NCI-H2227 (cell line): ENCODE measurements around the gene FBXL17.

Experiments
- DNase-seq: peaks from one replicate; lab custom pipeline; 2025; ENCODE audit not compliant: unreplicated experiment; lab: John Stamatoyannopoulos, UW

Gene FBXL17

DNA sequence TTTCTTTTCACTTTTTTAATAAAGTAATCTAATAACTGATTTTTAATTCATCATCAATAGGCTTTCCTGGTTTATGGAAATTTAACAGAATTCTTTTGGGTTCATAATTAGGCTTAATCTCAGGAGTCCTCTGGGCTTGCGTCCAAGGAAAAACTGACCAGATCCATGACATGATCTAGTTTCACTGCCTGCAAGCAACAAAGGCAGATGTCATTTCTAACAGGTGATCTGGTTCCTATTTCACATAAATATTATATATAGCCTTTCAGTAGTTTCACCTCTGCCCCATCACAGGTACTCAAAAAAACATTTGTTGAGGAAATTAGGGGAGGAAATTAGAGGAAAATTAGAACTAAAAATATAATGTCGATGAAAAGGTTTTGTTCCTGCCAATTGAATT, 126.4 kb downstream of the FBXL17 start:
- no peak for DNase-seq

DNA sequence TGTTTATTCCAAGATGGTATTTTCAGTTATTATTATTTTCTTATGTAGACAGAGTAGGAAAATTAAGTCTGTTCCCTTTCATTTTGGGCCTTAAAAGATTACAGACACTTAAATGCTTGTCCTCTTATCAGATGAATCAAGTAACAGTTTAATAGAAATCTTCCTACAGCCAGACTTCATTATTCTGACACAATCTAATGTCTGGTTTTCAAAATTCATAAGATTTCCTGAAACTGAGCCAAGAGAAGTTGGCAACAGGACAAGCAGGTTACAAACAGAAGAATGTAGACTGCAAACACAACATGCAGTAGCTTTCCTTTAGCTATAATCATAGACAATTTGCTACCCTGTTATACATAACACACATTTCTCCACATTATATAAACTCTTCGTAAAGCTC, 130.5 kb downstream of the FBXL17 start:
- DNase-seq: no peak

DNA sequence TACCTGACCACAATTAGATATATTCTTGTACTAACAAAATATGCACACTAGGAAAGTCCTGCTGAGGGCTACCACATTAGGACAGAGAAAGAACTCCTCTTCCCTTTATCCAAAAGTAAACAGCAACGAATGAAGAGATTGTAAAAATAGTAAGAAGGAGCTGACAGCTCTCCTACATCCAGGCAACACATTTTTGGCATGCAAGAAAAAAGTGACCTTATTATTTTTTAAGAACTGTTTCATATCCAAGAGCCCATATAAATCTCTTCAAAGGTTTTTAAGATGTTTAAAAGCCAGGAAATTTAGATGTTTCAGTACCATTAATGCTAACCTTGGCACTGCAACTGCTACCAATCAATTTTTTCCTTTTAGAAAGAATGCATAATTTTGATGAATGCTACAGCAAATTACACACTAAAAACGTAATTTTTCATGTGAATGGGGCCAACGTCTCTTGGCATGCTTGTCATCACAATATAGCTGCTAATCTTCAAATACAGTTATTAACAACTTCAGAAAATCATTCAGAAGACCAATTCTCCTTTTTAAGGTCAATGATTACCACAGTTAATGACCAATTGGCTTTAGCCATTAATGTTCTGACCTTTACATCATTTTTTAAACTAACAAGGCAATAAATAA, 132.0 kb downstream of the FBXL17 start:
- no peak for DNase-seq

DNA sequence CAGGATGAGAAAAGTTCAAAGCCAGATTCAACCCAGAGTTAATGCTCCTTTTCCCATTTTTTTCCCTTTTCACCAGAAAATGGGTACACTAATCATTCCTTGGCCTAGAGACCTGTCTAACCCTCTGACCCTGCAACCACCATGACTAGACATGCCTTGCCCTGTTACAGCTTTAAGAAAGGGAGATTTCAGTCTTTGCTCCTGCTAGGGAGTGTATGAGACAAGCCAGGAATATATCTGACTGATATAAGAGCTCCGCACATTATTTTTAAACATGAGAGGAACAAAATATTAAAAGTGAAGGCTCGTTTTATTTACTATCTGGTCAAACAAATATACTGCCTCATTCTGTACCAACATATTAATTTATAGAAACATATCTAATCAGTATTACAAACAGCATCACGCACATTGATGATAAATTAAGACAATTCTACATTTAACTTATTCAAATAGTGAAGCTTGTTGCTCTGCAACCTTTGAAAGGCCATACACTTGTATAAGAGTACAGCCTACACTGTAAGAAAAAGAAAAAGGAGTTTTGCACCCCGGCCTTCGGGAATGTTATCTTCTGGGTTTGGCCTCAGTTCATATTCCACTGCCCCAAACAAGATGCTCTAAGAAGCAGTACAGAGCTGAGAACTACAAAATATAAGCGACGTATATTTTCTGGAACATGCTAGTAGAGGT, 132.7 kb downstream of the FBXL17 start:
- no peak for DNase-seq

DNA sequence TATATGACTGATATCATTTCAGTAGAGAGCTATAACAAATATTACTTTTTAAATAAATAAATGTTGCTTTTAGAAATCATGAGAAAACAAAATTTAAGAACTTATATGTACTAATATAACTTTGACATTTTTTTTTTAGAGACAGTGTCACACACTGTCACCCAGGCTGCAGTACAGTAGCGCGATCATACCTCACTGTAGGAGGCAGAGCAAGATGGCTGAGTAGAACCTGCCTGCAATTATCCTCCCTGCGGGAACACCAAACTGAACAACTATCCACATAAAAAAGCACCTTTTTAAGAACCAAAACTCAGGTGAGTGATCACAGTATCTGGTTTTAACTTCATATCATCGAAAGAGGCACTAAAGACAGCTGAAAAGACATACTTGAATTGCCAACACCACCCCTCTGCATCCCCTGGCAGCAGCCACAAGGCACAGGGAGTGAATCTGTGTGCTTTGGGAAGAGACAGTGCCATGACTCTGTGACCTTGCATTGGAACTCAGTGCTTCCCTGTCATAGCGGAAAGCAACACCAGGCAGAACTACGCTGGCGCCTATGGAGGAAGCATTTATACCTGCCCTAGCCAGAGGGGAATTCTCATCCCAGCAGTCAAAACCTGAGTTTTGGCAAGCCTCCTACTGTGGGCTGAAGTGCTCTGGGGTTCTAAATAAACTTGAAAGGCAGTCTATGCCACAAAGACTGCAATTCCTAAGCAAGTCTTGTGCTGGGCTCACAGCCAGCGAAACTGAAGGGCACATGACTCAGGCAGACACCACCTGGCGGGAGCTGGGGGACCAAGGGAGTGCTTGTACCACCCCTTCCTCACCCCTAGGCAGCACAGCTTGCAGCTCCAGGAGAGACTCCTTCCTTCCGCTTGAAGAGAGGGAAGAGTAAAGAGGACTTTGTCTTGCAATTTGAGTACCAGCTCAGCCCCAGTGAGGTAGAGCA, 142.7 kb downstream of the FBXL17 start:
- DNase-seq: no peak

DNA sequence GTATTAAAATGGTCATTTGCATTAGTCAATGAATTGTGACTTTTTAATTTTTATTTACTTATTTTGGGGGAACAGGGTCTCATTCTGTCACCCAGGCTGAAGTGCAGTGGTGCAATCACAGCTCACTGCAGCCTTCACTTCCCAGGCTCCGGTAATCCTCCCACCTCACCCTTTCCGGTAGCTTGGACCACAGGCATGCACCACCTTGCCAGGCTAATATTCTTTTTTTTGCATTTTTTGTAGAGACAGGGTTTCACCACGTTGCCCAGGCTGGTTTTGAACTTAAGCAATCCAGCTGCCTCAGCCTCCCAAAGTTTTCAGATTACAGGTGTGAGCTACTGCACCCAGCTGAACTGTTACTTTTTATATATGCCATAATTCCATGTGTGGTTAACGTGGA, 143.4 kb downstream of the FBXL17 start:
- no peak for DNase-seq

DNA sequence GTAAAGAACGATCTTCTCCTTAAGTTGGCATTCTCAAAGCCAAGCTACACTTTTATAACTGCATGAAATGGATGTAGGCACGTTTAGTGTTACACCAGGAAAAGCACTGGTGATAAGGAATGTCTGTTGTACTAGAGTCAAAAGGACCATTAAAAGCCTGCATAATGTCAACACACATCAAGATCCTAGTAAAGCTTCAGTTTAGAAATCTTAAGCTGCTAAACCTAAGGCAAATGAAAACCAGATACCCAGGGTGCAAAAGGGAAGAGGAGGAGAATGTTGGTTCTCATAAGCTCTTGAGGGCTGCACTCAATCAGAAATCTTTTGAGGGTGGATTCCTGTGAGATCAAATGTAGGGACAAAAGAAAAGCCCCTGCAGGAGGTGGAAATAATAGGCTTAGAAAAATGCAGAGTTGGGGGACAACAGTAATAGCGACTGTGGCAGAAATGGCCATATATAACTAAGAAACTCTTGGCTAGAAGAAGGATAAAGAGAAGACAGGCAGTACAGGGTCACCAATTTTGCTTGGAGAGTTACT, 148.2 kb downstream of the FBXL17 start:
- no peak for DNase-seq

DNA sequence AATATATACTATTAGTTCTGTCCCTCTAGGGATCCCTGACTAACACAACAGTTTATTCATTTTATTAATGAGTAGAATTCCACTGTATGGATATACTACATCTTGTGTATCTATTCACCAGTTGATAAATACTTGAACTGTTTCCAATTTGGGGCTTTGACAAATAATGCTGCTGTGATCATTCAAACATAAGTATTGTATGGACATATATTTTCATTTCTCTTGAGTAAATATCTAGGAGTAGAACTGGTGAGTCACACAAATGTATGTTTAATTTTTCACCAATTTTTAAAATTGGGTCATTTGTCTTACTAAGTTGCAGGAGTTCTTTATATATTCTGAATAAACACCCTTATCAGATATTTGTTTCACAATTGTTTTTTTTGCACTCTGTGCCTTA, 149.1 kb downstream of the FBXL17 start:
- DNase-seq: no peak

DNA sequence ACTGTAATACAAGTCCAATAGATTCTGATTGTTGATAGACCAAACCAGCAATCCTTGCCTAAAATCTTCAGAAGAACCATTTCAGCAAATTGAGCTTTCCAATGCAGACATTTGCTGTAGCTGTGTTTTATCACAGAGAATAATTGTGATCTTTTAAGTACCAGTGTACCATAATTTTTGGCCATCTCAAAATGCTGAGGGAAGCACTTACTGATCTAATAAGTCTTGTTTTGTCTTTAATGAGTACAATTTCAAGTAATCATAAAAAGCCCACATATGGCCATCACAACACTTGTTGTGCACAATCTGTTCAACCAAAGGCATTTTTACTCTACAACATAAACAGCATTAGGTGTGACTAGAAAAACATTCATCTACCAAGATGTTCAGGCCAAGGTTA, 159.9 kb downstream of the FBXL17 start:
- no peak for DNase-seq

DNA sequence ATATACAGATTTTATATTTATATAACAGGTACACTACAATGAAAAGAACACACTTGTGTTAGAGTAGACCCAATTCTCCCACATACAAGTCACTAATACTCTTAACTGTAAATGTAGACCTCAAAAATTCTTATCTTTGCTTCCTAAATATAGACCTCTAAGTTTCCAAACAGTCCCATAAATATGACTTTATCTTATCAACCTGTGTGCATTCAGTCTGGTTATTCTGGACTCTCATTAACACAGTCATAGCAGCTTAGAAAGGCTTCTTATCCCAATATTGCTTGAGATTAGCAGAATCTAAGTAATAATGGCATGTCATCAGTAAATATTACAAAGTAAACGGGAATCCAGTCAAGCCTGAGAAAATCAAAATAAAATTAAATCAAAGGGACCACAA, 161.1 kb downstream of the FBXL17 start:
- DNase-seq: no peak

DNA sequence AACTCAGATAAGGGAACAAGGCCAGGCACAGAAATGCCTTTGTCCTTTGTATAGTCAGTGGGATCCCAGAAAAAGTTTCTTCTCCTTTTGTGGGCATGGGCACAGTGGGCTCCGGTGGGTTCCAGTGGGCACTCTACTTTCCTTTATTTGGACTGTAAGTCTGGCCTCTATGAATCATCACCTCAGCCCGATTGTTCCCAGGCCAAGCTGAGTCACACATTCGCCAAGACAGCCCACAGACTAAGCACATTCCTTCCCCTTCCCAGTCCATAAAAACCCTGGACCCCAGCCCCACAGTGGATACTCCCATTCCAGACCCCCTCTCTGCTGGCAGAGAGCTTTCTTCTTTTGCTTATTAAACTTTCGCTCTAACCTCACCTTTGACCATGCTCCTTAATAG, 165.0 kb downstream of the FBXL17 start:
- no peak for DNase-seq

DNA sequence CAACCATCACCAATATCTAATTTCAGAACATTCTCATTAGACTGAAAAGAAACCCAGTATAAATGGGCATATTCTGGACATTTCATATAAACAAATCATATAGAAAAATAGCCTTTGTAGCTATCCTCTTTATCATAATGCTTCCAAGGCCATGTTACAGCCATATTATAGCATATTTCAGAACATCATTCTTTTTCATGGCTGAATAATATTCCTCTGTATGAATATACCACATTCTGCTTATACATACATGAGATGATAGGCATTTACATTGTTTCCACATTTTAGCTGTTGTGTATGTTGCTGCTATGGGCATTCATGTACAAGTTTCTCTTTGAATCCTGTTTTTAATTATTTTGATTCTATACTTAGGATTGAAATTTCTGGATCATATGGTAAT, 167.0 kb downstream of the FBXL17 start:
- no peak for DNase-seq

DNA sequence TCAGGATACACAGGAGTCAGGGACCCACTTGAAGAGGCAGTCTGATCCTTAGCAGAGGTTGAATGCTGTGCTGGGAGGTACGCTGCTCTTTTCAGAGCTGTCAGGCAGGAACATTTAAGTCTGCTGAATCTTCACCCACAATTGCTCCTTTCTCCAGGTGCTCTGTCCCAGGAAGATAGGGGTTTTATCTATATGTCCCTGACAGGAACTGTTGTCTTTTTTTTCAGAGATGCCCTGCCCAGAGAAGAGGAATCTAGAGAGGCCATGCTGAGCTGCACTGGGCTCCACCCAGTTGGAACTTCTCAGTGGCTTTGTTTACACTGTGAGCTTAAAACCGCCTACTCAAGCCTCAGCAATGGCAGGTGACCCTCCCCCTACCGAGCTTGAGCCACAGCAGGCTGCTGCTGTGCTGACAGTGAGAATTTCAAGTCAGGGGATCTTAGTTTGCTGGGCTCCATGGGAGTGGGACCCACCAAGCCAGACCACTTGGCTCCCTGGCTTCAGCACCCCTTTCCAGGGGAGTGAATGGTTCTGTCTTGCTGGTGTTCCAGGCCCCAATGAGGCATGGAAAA, 169.0 kb downstream of the FBXL17 start:
- no peak for DNase-seq

DNA sequence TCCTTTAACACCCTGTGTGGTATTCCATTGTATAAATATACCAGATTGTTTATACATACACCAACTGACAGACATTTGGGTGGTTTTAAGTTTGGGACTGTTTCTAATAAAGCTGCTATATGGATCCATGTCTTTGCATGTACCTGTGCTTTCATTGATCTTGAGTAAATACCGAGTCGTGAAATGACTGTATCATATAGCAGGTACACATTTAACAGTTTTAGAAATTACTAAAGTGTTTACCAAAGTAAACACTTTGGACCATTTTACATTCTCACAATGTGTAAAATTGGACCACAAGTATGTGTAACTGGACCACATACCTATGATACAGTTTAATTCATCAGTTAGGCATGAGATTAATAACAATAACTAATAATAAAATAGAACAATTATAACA, 175.2 kb downstream of the FBXL17 start:
- DNase-seq: no peak

DNA sequence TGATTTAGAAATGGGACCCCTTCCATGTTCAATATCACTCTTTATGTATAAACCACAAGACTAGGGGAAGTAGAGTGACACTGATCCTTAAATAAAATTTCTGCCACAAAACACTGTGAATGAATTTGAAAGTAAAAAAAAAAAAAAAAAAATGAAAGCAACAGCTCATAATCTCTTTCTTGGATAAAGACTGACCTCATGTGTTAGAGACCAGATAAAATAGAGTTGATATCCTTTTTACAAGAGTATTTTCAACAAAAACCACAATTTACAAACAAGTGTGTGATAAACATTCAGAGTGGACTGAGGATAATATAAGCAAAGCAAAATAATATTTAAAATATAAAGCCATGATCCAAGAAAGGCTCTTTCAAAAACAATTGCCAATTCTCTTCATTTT, 180.2 kb downstream of the FBXL17 start:
- no peak for DNase-seq

DNA sequence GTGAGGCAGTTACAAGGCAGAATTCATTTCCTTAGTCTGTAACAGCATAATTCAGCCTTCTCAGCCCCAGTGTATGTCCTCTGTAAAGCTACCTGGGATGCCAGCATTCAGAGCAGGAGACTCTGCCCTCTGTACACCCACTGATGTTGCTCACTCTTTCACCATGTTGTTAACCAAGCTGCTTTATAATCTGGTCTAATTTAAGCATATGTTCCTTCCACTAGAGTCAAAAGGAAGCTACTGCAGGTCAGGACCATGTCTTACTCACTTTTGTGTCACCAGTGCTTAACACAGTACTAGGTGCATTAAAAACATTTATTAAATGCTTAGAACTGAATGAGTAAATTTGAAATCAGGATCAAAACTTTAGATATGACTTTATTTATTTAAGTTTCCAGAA, 185.6 kb downstream of the FBXL17 start:
- DNase-seq: no peak

DNA sequence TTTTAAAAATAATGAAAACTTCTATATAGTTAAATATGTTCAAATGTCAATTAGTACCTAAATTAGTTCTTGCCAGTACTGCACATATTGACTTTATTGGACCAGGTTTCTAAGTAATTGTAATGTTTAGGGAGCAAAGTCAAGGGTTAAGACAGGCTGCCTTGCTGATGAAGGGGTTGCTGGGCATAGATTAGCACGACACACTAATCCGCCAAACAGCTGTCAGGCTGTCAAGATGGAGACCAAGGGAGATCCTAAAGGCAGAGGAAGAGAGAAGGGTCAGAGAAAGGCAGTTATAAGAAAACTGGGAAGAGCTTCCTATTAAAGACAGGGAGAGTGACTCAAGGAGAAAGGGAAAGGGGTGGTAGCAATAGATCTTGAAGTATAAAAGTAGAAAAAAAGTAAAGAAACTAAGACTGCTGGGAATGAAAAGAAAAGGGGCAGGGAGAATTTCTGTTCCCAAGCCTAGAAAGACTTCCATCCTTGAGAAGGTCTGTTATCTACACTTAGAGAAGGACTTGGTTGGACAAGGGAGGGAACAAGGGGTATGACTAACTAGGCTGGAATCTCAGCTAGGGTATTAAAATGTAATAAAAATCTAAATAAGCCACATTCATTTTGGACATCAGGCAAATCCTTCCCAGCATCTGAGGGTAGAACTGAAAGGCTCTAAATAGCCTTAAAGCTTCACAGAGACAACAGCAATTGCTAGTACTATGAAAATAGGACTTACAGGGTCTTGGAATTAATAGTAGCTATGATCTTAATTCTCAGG, 188.7 kb downstream of the FBXL17 start:
- DNase-seq: no peak

DNA sequence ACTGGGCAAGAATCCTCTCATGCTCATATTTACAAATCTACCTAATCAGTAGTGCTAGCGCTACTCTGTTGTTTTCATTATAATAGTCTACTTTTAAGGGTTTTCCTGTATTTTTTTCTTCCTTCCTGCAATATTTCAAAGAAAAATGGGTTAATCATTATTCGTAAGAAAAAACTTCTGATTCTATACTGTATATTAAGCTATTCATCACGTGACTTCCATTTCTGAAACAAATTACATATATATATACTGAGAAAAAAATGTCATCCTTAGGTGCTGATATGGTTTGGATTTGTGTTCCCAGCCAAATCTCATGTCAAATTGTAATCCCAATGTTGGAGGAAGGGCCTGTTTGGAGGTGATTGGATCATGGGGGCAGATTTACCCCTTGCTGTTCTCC, 197.0 kb downstream of the FBXL17 start:
- no peak for DNase-seq

DNA sequence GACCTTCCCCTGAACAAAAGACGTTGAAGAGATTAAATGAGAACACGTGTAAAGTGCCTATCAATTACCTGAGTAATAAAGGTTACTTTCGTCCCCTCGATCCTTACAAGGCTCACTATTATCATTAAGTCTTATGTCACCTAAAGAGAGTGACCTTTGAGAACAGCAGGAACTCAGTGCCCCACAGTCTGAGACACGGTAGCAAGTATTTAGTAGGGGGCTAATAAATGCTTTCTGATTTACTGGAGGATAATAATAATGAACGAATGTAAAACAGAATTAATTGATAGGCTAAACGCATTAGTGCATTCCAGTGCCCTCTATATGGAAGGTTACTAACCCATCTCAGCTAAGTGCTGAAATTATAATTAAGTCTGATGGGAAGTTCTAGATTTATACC, 199.9 kb downstream of the FBXL17 start:
- DNase-seq: no peak

DNA sequence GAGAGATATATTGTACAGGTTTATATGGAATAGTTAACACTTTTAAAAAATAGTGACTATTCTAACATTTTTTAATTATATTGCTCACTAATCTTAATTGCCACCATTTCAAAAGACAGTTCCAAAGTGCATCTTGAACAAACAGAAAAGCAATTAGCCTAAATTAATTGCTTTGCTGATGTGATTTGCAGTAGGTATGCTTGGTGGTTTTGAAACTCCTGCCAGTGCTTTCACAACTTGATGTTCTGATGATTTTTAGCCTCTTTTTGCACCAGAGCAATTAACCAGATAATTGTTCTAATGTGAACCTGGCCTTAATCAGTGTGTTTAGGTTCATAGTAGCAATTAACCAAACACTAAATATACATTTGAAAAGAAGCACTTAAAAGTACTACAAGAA, 207.6 kb downstream of the FBXL17 start:
- no peak for DNase-seq

DNA sequence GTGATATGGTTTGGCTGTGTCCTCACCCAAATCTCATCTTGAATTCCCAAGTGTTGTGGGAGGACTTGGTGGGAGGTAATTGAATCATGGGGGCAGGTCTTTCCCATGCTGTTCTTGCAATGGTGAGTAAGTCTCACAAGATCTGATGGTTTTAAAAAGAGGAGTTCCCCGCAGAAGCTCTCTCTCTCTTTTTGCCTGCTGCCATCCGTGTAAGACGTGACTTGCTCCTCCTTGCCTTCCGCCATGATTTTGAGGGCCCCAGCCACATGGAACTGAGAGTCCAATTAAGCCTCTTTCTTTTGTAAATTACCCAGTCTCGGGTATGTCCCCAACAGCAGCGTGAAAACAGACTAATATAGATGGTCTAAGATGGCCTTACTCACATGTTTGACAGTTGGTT, 210.1 kb downstream of the FBXL17 start:
- DNase-seq: no peak
